ENCODE results near the gene PDHB. TPM values are rescaled to one million over a fixed set of nuclear protein-coding genes. Genes with fewer than 3 reads are reported as not detected.

Gene PDHB
- total and polyA plus RNA-seq, 2 of the 13 experiments (the other 11 are each of a cell fraction or from before 2014, with no cell fraction given): 108 to 153 TPM

- no peak for TF ChIP-seq ZFP82 (CRISPR knock-in tag; IDR thresholded peaks at IDR 0.05; ENCODE audit: borderline replicate concordance)
- peak; percentile 93 for TF ChIP-seq ZMAT3 (CRISPR knock-in tag; conservative IDR thresholded peaks at IDR 0.05)
- TF ChIP-seq ZBTB33 (CRISPR knock-in tag; IDR thresholded peaks at IDR 0.05): peak; percentile 43; the same call in 1 of the 2 replicates
- peak; percentile 4; the same call in 1 of the 2 replicates for TF ChIP-seq ZNF234 (CRISPR knock-in tag; conservative IDR thresholded peaks at IDR 0.05)
- 0 out of 2 replicates have a peak, but pooled peaks have one; percentile 49 for TF ChIP-seq MED13 (CRISPR knock-in tag; IDR thresholded peaks at IDR 0.05)
- peak; percentile 78; the same call in 1 of the 2 replicates for TF ChIP-seq ATF5 (CRISPR knock-in tag; IDR thresholded peaks at IDR 0.05; ENCODE audit: low read depth)
- TF ChIP-seq ZNF644 (CRISPR knock-in tag; IDR thresholded peaks at IDR 0.05; ENCODE audit: low read depth): peak; percentile 40; the same call in 1 of the 2 replicates
- TF ChIP-seq ARNTL (CRISPR knock-in tag; IDR thresholded peaks at IDR 0.05): peak; percentile 97
- TF ChIP-seq PAXIP1 (CRISPR knock-in tag; conservative IDR thresholded peaks at IDR 0.05): peak; percentile 53
- TF ChIP-seq FUBP1 (CRISPR knock-in tag; IDR thresholded peaks at IDR 0.05; ENCODE audit: borderline replicate concordance): no peak; the same call in 1 of the 2 replicates
- TF ChIP-seq ZBTB39 (CRISPR knock-in tag; IDR thresholded peaks at IDR 0.05): peak; percentile 95
- TF ChIP-seq E2F1 (CRISPR knock-in tag; IDR thresholded peaks at IDR 0.05): peak; percentile 48; the same call in 1 of the 2 replicates
- peak; percentile 98 for TF ChIP-seq TOPORS (CRISPR knock-in tag; IDR thresholded peaks at IDR 0.05)
- TF ChIP-seq ZNF780A (CRISPR knock-in tag; IDR thresholded peaks at IDR 0.05): peak; percentile 53; the same call in 1 of the 2 replicates
- no peak for TF ChIP-seq NR2F6 (IDR thresholded peaks at IDR 0.05)
- peak; percentile 27 for TF ChIP-seq NR2F6 (CRISPR knock-in tag; IDR thresholded peaks at IDR 0.05)
- TF ChIP-seq ZFP36L1 (CRISPR knock-in tag; IDR thresholded peaks at IDR 0.05): peak; percentile 92; the same call in 1 of the 2 replicates
Observed at GRCh38 chr3:58433400-58434167, at the start of gene PDHB (continued).

Data from HepG2 (cell line).